ENCODE results near the gene RPL23.

Gene RPL23

DNA sequence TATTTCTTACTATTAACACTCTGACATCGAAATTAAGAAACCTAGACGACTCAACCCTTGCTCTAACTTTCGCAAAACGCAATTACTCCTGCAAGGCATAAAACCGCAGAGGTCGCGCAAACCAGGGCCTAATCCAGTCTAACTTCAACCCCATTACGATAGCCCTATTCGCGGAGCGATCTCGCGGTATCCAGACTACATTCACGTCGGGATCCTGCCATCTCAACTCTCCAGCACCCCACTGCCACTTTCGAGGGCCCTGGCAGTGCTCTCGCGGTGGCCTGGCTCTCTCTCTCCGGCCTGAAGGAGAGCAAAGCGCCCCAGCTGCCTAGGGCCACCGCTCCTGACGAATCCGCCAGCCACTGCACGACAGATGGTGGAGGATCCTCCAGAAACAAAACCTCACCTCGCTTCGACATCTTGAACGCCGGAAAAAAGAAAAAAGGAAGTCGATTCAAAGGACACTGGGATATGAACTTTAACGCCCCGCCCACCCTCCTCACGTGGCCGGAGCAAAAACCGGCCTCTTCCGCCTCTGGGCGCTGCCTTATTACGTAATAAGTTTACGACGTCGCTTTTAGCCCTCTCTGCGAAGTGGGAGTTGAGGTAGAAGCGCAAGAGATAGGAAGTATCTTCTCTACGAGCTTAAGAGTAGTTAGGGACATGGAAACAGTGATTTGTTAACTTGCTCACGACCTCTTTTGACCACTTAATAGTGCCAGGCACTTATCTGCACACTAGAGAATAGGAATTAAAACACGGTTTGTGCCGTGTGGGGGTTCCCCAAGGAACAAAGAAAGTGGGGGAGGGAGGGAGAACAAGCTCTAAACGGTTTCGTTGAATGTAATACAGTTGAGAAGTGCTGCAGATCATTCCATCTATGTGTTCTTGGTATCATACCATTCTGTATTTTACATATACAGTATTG, at the start of gene RPL23:
Gene RPL23 (minus strand): TSS at position 430 of the 928 bp plus-strand sequence. CDS start 11 bp downstream, at position 419.
- DNase-seq (ENCODE audit: low read depth), result peak; percentile 98
- H3K4me3 ChIP-seq (ENCODE audit: low read depth, low read length), result peak within 1 kb of the TSS; percentile 87
- TF ChIP-seq, protein P1, sequence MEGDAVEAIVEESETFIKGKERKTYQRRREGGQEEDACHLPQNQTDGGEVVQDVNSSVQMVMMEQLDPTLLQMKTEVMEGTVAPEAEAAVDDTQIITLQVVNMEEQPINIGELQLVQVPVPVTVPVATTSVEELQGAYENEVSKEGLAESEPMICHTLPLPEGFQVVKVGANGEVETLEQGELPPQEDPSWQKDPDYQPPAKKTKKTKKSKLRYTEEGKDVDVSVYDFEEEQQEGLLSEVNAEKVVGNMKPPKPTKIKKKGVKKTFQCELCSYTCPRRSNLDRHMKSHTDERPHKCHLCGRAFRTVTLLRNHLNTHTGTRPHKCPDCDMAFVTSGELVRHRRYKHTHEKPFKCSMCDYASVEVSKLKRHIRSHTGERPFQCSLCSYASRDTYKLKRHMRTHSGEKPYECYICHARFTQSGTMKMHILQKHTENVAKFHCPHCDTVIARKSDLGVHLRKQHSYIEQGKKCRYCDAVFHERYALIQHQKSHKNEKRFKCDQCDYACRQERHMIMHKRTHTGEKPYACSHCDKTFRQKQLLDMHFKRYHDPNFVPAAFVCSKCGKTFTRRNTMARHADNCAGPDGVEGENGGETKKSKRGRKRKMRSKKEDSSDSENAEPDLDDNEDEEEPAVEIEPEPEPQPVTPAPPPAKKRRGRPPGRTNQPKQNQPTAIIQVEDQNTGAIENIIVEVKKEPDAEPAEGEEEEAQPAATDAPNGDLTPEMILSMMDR (conservative IDR thresholded peaks at IDR 0.05; ENCODE audit: low read depth, low read length), result no peak

DNA sequence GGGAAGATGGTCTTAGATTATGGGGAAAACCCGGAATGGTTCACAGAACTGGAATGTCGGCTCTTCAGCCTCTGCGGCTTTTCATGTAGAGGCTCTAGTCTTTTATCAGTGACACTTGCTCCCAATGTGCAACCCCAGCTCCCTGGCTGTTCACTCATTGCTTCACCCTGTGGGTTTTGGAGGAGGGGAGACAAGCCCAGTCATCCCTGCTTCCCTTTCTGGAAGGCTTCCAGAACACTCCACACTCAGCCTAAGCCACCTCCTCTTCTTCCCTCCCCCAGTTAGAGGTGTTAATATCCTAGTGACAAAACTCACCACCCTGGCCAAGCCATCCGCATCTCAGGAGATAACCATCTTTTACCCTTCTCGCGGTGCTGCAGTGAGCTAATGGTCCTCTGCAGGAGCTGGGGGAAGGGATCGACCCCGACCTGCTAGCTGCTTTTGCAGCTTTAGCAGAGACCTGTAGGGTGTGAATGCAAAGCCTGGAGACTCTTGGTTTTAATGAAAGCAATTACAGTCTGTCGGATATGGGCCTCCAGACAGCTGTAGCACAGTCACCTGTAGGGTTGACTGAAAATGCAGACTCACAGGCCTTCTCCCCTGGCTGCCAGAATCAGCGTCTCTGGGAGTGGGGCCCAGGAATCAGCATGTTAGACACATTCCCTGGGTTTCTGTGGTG, 47.6 kb upstream of the RPL23 start:
- TF ChIP-seq, protein P1 (conservative IDR thresholded peaks at IDR 0.05; ENCODE audit: low read depth, low read length), result no peak
- DNase-seq (ENCODE audit: low read depth), result peak; percentile 96
- H3K4me3 ChIP-seq (ENCODE audit: low read depth, low read length), result no peak overlapping the region

DNA sequence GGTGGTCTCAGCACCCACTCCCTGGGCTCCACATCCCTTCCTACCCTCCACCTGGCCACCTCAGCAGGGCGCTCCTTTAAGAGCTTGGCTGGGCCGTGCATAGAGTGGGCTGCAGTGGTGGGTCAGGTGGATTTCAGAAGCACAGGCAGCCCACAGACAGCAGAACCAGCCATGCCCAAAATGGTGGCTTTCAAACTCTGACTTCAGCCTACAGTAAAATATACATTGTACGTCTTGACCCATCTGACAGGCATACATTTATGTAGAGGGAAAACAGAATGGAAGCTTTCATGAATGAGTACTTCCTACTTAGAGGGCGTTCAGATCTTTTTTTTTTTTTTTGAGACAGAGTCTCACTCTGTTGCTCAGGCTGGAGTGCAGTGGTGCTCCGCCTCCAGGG, 45.9 kb upstream of the RPL23 start:
- no peak for DNase-seq (ENCODE audit: low read depth)
- TF ChIP-seq, protein P1 (conservative IDR thresholded peaks at IDR 0.05; ENCODE audit: low read depth, low read length), result no peak
- no peak overlapping the region for H3K4me3 ChIP-seq (ENCODE audit: low read depth, low read length)

DNA sequence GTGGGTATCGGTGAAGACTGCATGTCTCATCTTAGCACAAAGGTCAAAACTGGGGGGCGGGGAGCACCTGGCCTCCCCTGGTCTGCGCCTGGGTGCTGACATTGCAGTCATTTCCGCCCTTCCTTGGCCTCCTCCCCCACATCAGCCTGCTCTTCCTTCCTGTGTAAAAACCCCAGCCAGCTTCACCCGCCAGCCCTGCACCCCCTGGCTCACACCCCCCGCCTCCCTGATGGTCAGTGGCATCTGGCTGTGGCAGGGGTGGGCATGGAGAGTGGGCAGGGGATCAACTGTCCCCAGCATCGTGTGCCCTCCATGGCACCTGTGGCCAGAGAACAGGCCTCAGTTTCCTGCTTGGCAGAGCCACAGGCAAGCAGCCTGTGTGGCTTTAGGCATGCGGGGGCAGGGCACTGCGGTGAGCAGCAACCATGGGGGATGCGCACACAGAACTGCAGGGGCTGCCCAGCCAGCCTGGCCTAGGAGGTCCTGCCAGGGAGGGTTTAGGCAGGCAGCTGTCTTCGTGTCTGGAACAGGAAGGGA, 45.4 kb upstream of the RPL23 start:
- no peak overlapping the region for H3K4me3 ChIP-seq (ENCODE audit: low read depth, low read length)
- DNase-seq (ENCODE audit: low read depth), result no peak
- TF ChIP-seq, protein P1 (conservative IDR thresholded peaks at IDR 0.05; ENCODE audit: low read depth, low read length), result no peak

DNA sequence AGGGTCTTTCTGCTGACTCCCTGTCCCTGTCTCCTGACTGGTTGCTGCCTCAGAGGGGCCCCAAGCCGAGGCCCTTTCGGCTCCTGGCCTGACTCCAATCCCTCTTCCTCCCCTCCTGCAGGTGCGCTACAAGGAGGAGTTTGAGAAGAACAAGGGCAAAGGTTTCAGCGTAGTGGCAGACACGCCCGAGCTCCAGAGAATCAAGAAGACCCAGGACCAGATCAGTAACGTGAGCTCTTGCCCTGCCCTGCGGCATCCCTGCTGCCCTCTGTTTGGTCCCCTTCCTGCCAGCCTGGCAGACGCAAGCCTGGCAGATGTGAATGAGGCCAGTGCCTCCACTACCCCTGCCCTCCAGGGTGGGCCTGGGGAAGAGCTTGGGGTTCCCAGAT, 44.8 kb upstream of the RPL23 start:
- TF ChIP-seq, protein P1 (conservative IDR thresholded peaks at IDR 0.05; ENCODE audit: low read depth, low read length), result no peak
- no peak overlapping the region for H3K4me3 ChIP-seq (ENCODE audit: low read depth, low read length)
- DNase-seq (ENCODE audit: low read depth), result no peak

DNA sequence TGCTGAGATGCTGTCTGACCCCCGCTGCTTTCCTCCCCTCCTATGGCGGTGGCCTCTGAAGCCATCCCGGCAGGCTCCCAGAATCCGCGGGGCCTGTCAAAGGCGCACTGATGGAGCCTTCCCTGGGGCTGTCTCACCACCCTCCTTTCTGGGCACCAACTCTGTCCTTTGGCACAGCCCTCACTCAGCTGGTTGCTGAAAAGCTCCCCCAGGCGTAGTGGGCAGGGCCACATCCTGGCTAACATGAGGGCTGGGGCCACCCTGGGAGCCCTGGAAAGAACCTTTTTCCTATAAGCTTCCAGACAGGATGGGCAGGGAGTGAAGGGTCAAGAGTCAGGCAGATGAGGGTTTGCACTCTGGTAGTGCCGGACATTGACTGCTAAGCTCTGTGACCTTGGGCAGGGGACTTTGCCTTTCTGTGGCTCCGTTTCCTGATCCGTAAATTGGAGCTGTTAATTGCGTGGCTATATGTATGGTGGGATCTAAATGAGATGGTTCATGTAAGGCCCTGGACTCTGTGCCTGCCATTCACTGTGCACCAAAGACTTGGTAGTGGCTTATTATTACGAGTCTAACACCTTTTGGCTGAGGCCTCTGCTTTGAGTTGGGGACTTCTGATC, 44.3 kb upstream of the RPL23 start:
- no peak overlapping the region for H3K4me3 ChIP-seq (ENCODE audit: low read depth, low read length)
- no peak for DNase-seq (ENCODE audit: low read depth)
- TF ChIP-seq, protein P1 (conservative IDR thresholded peaks at IDR 0.05; ENCODE audit: low read depth, low read length), result no peak
